Endothelial cell (in vitro differentiated cells): Measurements from ENCODE around the gene NDST3. TPM values are rescaled to one million over a fixed set of nuclear protein-coding genes. Genes with fewer than 3 reads are reported as not detected.

ENCODE experiments used
- DNase-seq: peaks from one replicate; pipeline ENCODE4 v3.0.0; 2021; ENCODE audit warnings: low spot score
- H3K27ac Mint-ChIP-seq: one replicate; pipeline ENCODE4 v1.8.0; 2021; ENCODE audit warnings: mixed read lengths, inconsistent platforms; ENCODE audit not compliant: unreplicated experiment
- H3K27me3 Mint-ChIP-seq: one replicate; pipeline ENCODE4 v1.8.0; 2021; ENCODE audit warnings: mild to moderate bottlenecking, moderate library complexity, mixed read lengths, inconsistent platforms; ENCODE audit not compliant: unreplicated experiment
- H3K36me3 Mint-ChIP-seq: one replicate; pipeline ENCODE4 v1.8.0; 2021; ENCODE audit warnings: mild to moderate bottlenecking, low read depth, mixed read lengths, inconsistent platforms; ENCODE audit not compliant: unreplicated experiment
- H3K4me1 Mint-ChIP-seq: one replicate; pipeline ENCODE4 v1.8.0; 2021; ENCODE audit warnings: mild to moderate bottlenecking, mixed read lengths, inconsistent platforms; ENCODE audit not compliant: unreplicated experiment
- H3K4me3 Mint-ChIP-seq: one replicate; pipeline ENCODE4 v1.8.0; 2021; ENCODE audit warnings: mild to moderate bottlenecking, mixed read lengths, inconsistent platforms; ENCODE audit not compliant: unreplicated experiment
- H3K9me3 Mint-ChIP-seq: one replicate; pipeline ENCODE4 v1.8.0; 2021; ENCODE audit warnings: mixed read lengths, inconsistent platforms; ENCODE audit not compliant: unreplicated experiment
- total RNA-seq: library from RNA; stranded (reverse); fragmentation: NEBNext Ultra II Directional; extraction: Animal tissue kit (Norgen Biotek cat#: 25700); gene quantifications from one replicate; pipeline ENCODE4 v1.2.1, GENCODE V29; 2021; ENCODE audit not compliant: unreplicated experiment
- TF ChIP-seq, protein P1 (sequence below): fragments of 200-600 bp; sonication (generic); IDR thresholded peaks from one replicate; pipeline ENCODE4 v1.5.0; 2021; ENCODE audit warnings: antibody characterized with exemption; ENCODE audit not compliant: unreplicated experiment

The NDST3 gene
- total RNA-seq, 1 donor from 2014 or later: 11.9 TPM

GRCh38 chr4:118113220-118113619 is 78.9 kb downstream of the NDST3 start:
- no peak for DNase-seq
- Mint-ChIP-seq H3K27ac (no peak overlapping the region), H3K4me1 (peaks cover 19% of the 10 kb centered on the region), H3K36me3 (no peaks in the 10 kb centered on the region), H3K9me3 (no peaks in the 10 kb centered on the region), H3K4me3 (no peak overlapping the region), H3K27me3 (no peaks in the 10 kb centered on the region)
- TF ChIP-seq, protein P1, sequence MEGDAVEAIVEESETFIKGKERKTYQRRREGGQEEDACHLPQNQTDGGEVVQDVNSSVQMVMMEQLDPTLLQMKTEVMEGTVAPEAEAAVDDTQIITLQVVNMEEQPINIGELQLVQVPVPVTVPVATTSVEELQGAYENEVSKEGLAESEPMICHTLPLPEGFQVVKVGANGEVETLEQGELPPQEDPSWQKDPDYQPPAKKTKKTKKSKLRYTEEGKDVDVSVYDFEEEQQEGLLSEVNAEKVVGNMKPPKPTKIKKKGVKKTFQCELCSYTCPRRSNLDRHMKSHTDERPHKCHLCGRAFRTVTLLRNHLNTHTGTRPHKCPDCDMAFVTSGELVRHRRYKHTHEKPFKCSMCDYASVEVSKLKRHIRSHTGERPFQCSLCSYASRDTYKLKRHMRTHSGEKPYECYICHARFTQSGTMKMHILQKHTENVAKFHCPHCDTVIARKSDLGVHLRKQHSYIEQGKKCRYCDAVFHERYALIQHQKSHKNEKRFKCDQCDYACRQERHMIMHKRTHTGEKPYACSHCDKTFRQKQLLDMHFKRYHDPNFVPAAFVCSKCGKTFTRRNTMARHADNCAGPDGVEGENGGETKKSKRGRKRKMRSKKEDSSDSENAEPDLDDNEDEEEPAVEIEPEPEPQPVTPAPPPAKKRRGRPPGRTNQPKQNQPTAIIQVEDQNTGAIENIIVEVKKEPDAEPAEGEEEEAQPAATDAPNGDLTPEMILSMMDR: no peak

- peaks cover 19% of the 10 kb centered on the region for H3K4me1 Mint-ChIP-seq
- H3K27me3 Mint-ChIP-seq: no peaks in the 10 kb centered on the region
- no peaks in the 10 kb centered on the region for H3K9me3 Mint-ChIP-seq
Observed at GRCh38 chr4:118114720-118115119, 80.4 kb downstream of the NDST3 start.

GRCh38 chr4:118120120-118120760 is 86.0 kb downstream of the NDST3 start:
- no peak for DNase-seq
- no peak overlapping the region for H3K4me3 Mint-ChIP-seq
- no peaks in the 10 kb centered on the region for H3K36me3 Mint-ChIP-seq
- no peak overlapping the region for H3K27ac Mint-ChIP-seq
- no peaks in the 10 kb centered on the region for H3K9me3 Mint-ChIP-seq
- H3K4me1 Mint-ChIP-seq: no peaks in the 10 kb centered on the region
- no peaks in the 10 kb centered on the region for H3K27me3 Mint-ChIP-seq
- TF ChIP-seq, protein P1: no peak

More at GRCh38 chr4:118114720-118115119, 80.4 kb downstream of the NDST3 start:
- H3K27ac Mint-ChIP-seq: no peak overlapping the region
- no peak for DNase-seq
- no peak overlapping the region for H3K4me3 Mint-ChIP-seq
- TF ChIP-seq, protein P1: no peak
- H3K36me3 Mint-ChIP-seq: no peaks in the 10 kb centered on the region

GRCh38 chr4:118124997-118125396 is 90.7 kb downstream of the NDST3 start:
- no peak for DNase-seq
- H3K27me3 Mint-ChIP-seq: no peaks in the 10 kb centered on the region
- no peaks in the 10 kb centered on the region for H3K4me1 Mint-ChIP-seq
- no peaks in the 10 kb centered on the region for H3K9me3 Mint-ChIP-seq
- H3K36me3 Mint-ChIP-seq: no peaks in the 10 kb centered on the region
- H3K27ac Mint-ChIP-seq: no peak overlapping the region
- TF ChIP-seq, protein P1: no peak
- H3K4me3 Mint-ChIP-seq: no peak overlapping the region

DNA sequence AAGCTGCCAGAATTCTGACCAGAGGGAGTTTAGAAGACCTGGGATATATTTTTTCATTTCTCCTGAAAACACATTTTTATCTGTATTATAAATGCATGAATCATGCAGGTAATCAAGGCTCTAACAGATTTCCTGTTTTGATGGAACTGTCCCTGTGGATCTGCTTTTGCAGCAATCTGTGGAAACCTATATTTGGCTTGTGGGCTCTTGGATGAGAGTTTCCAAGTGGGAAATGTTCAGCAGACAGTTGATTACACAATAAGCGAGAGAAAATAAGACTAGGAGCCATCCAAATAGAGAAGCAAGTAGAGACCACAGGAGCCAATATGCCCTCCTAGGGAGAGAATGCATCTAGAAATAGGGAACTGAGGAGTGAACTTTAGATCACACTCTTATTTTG is 105.0 kb downstream of the NDST3 start:
- H3K27me3 Mint-ChIP-seq: no peaks in the 10 kb centered on the region
- no peaks in the 10 kb centered on the region for H3K9me3 Mint-ChIP-seq
- no peaks in the 10 kb centered on the region for H3K36me3 Mint-ChIP-seq
- no peaks in the 10 kb centered on the region for H3K4me1 Mint-ChIP-seq
- H3K27ac Mint-ChIP-seq: no peak overlapping the region
- H3K4me3 Mint-ChIP-seq: no peak overlapping the region
- TF ChIP-seq, protein P1: no peak
- DNase-seq: no peak
